Measurements from ENCODE around the gene HLA-DRA.
A peak's percentile ranks its signal among the peaks of the same experiment; 100 is the strongest.
"Not testable (repeated sequence)": the region's sequence is repeated elsewhere in the genome, so short reads cannot be mapped to it uniquely, and the experiment has no call there.

HLA-DRA gene

DNA sequence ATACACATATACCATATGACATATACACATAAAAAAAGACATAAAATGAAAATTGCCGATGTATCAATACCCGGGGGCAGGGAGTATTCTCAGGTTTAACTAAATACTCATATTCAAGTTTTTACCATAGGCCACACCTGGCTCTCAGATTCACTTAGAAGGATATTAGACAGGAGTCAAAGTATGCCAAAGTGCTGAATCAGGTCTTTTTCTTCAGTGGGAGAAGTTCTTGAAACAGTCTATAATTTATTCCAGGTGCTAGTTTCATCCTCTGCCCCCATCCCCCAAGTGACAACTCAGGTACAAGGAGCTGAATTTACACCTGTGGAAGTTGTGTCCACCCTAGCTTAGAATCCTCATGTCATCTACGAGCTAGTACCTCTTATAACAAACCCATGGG, 8.5 kb upstream of the HLA-DRA start:
- H3K36me3 ChIP-seq: no peaks in the 10 kb centered on the region
- no peak overlapping the region for H3K27ac ChIP-seq
- no peaks in the 10 kb centered on the region for H3K9me3 ChIP-seq
- no peak overlapping the region for H3K4me3 ChIP-seq (ENCODE audit: low read depth in 1 of 2, low read length in 1 of 2)
- peaks cover 21% of the 10 kb centered on the region for H3K27me3 ChIP-seq
- TF ChIP-seq CTCF (IDR thresholded peaks at IDR 0.05): no peak
- H3K4me1 ChIP-seq (ENCODE audit: control insufficient read depth in 1 of 2, insufficient read depth in 1 of 2, low read depth in 1 of 2, low read length in 1 of 2): no peaks in the 10 kb centered on the region

GRCh38 chr6:32432050-32432450, 7.6 kb upstream of the HLA-DRA start:
- Histone ChIP-seq H3K36me3 (no peaks in the 10 kb centered on the region), H3K27ac (no peak overlapping the region), H3K9me3 (no peaks in the 10 kb centered on the region), H3K27me3 (peaks cover 21% of the 10 kb centered on the region), H3K4me3 (ENCODE audit: low read depth in 1 of 2, low read length in 1 of 2) (no peak overlapping the region), H3K4me1 (ENCODE audit: control insufficient read depth in 1 of 2, insufficient read depth in 1 of 2, low read depth in 1 of 2, low read length in 1 of 2) (no peaks in the 10 kb centered on the region)
- TF ChIP-seq CTCF (IDR thresholded peaks at IDR 0.05): no peak

GRCh38 chr6:32433950-32434349, 5.7 kb upstream of the HLA-DRA start:
- H3K27ac ChIP-seq; H3K36me3 ChIP-seq; H3K9me3 ChIP-seq; H3K4me1 ChIP-seq (ENCODE audit: control insufficient read depth in 1 of 2, insufficient read depth in 1 of 2, low read depth in 1 of 2, low read length in 1 of 2); H3K4me3 ChIP-seq (ENCODE audit: low read depth in 1 of 2, low read length in 1 of 2): not testable (repeated sequence)
- H3K27me3 ChIP-seq: peaks cover 21% of the 10 kb centered on the region

GRCh38 chr6:32436186-32436585, 3.5 kb upstream of the HLA-DRA start:
- H3K4me1 ChIP-seq (ENCODE audit: control insufficient read depth in 1 of 2, insufficient read depth in 1 of 2, low read depth in 1 of 2, low read length in 1 of 2): peaks cover 0 to 6% of the 10 kb centered on the region in 2 experiments
- H3K9me3 ChIP-seq: no peaks in the 10 kb centered on the region
- H3K27ac ChIP-seq: no peak overlapping the region
- no peak overlapping the region for H3K4me3 ChIP-seq (ENCODE audit: low read depth in 1 of 2, low read length in 1 of 2)
- H3K27me3 ChIP-seq: peaks cover 30% of the 10 kb centered on the region
- TF ChIP-seq CTCF (IDR thresholded peaks at IDR 0.05): no peak
- no peaks in the 10 kb centered on the region for H3K36me3 ChIP-seq

- Histone ChIP-seq H3K4me1 (ENCODE audit: control insufficient read depth in 1 of 2, insufficient read depth in 1 of 2, low read depth in 1 of 2, low read length in 1 of 2) (peaks cover 0 to 6% of the 10 kb centered on the region in 2 experiments), H3K27me3 (peaks cover 27% of the 10 kb centered on the region), H3K9me3 (no peaks in the 10 kb centered on the region), H3K27ac (peak overlapping the region; percentile 62), H3K36me3 (no peaks in the 10 kb centered on the region), H3K4me3 (ENCODE audit: low read depth in 1 of 2, low read length in 1 of 2) (no peak overlapping the region)
- TF ChIP-seq CTCF (IDR thresholded peaks at IDR 0.05): no peak
These were observed 2.5 kb upstream of the HLA-DRA start for GRCh38 chr6:32436995-32437836.

GRCh38 chr6:32439139-32439538, 548 bp upstream of the HLA-DRA start:
- no peaks in the 10 kb centered on the region for H3K9me3 ChIP-seq
- H3K36me3 ChIP-seq: no peaks in the 10 kb centered on the region
- no peak overlapping the region for H3K4me3 ChIP-seq (ENCODE audit: low read depth in 1 of 2, low read length in 1 of 2)
- TF ChIP-seq CTCF (IDR thresholded peaks at IDR 0.05): no peak
- peaks cover 18% of the 10 kb centered on the region for H3K27me3 ChIP-seq
- peaks cover 0 to 6% of the 10 kb centered on the region in 2 experiments for H3K4me1 ChIP-seq (ENCODE audit: control insufficient read depth in 1 of 2, insufficient read depth in 1 of 2, low read depth in 1 of 2, low read length in 1 of 2)
- H3K27ac ChIP-seq: no peak overlapping the region

Measured in neutrophil (primary cell).